ENCODE results near the gene SDR39U1. TPM values are rescaled to one million over a fixed set of nuclear protein-coding genes. Genes with fewer than 3 reads are reported as not detected.
A peak's percentile ranks its signal among the peaks of the same experiment; 100 is the strongest.

Gene SDR39U1
- total and polyA plus RNA-seq, 7 donors, result 55.7 to 110 (median 63.6) TPM

- DNase-seq, result no peak
- Histone ChIP-seq H3K9me3 (no peaks in the 10 kb centered on the region), H3K4me3 (no peak overlapping the region), H3K27ac (no peak overlapping the region), H3K4me1 (no peaks in the 10 kb centered on the region), H3K36me3 (ENCODE audit: insufficient read depth in 1 of 2, low read depth in 1 of 2) (peaks cover 0 to 8% of the 10 kb centered on the region in 2 donors), H3K27me3 (ENCODE audit: insufficient read depth in 3 of 3, low read length in 2 of 3) (no peaks in the 10 kb centered on the region)
- intact Hi-C loops (cut with DNase I), result no loop called here
- 72 to 75% (median 73%) methylated on average over 16 of the region's 16 CpGs for WGBS, 3 donors
- TF ChIP-seq CTCF (IDR thresholded peaks at IDR 0.05), result peak; percentile 55
- peak in 1 of 4 donors; percentile 50 for ATAC-seq
Measured at GRCh38 chr14:24411443-24412389, 30.9 kb downstream of the SDR39U1 start.

GRCh38 chr14:24409956-24410355 lies 32.6 kb downstream of the SDR39U1 start:
- Histone ChIP-seq H3K4me3 (no peak overlapping the region), H3K4me1 (no peaks in the 10 kb centered on the region), H3K9me3 (no peaks in the 10 kb centered on the region), H3K27ac (no peak overlapping the region), H3K36me3 (ENCODE audit: insufficient read depth in 1 of 2, low read depth in 1 of 2) (peaks cover 0 to 8% of the 10 kb centered on the region in 2 donors), H3K27me3 (ENCODE audit: insufficient read depth in 3 of 3, low read length in 2 of 3) (no peaks in the 10 kb centered on the region)
- WGBS, 3 donors, result 92 to 96% (median 96%) methylated on average over 10 of the region's 10 CpGs
- TF ChIP-seq CTCF (IDR thresholded peaks at IDR 0.05), result no peak
- DNase-seq (no peak), ATAC-seq (no peak)
- intact Hi-C loops (cut with DNase I), result loop anchor here in 1 of 2 donors (1.0 kb wide), 1 partner anchor 17 kb away; no protein-coding TSS in a partner anchor

- H3K27ac ChIP-seq, result no peak overlapping the region
- DNase-seq, result no peak
- WGBS, 3 donors, result 45 to 67% (median 56%) methylated on average over 6 of the region's 6 CpGs
- intact Hi-C loops (cut with DNase I), result loop anchor here in 1 of 2 donors (1.0 kb wide), 1 partner anchor 18 kb away; no protein-coding TSS in a partner anchor
- H3K9me3 ChIP-seq, result no peaks in the 10 kb centered on the region
- no peak overlapping the region for H3K4me3 ChIP-seq
- no peaks in the 10 kb centered on the region for H3K27me3 ChIP-seq (ENCODE audit: insufficient read depth in 3 of 3, low read length in 2 of 3)
- no peak for TF ChIP-seq CTCF (IDR thresholded peaks at IDR 0.05)
- ATAC-seq, result no peak
- no peaks in the 10 kb centered on the region for H3K4me1 ChIP-seq
- peaks cover 0 to 8% of the 10 kb centered on the region in 2 donors for H3K36me3 ChIP-seq (ENCODE audit: insufficient read depth in 1 of 2, low read depth in 1 of 2)
Measured at GRCh38 chr14:24409192-24409591, 33.4 kb downstream of the SDR39U1 start.

GRCh38 chr14:24408764-24409163 lies 33.8 kb downstream of the SDR39U1 start:
- no peak for TF ChIP-seq CTCF (IDR thresholded peaks at IDR 0.05)
- Histone ChIP-seq H3K36me3 (ENCODE audit: insufficient read depth in 1 of 2, low read depth in 1 of 2) (peaks cover 0 to 8% of the 10 kb centered on the region in 2 donors), H3K9me3 (no peaks in the 10 kb centered on the region), H3K4me1 (peaks cover 3% of the 10 kb centered on the region), H3K27ac (no peak overlapping the region), H3K4me3 (no peak overlapping the region), H3K27me3 (ENCODE audit: insufficient read depth in 3 of 3, low read length in 2 of 3) (no peaks in the 10 kb centered on the region)
- intact Hi-C loops (cut with DNase I), result loop anchor here in 1 of 2 donors (1.0 kb wide), 1 partner anchor 19 kb away; no protein-coding TSS in a partner anchor
- 32 to 49% (median 41%) methylated on average over 3 of the region's 3 CpGs for WGBS, 3 donors
- DNase-seq (no peak), ATAC-seq (no peak)

All from psoas muscle (tissue), 8 donors.